H1 (cell line): Measurements from ENCODE around the gene POU2F1. TPM values are rescaled to one million over a fixed set of nuclear protein-coding genes. Genes with fewer than 3 reads are reported as not detected.
A peak's percentile ranks its signal among the peaks of the same experiment; 100 is the strongest.

Experiments
- ATF3 ChIP-seq: IDR thresholded peaks from 2 replicates; pipeline ENCODE4 v1.6.1; 2011; ENCODE audit warnings: low read depth, mild to moderate bottlenecking, low read length; ENCODE audit not compliant: insufficient read depth
- BACH1 ChIP-seq: IDR thresholded peaks from 2 replicates; pipeline ENCODE4 v1.6.1; 2012; ENCODE audit warnings: low read length, improper control_type of control experiment
- BCL11A ChIP-seq, 2 experiments: IDR thresholded peaks; one replicate each; pipeline ENCODE4 v1.6.1; 2011; ENCODE audit warnings: low read depth in 2 of 2, low read length in 2 of 2, mild to moderate bottlenecking in 2 of 2
- CBX5 ChIP-seq: fragments of 300-800, 300-1000 bp; sonication (generic); IDR thresholded peaks from 2 replicates; pipeline ENCODE4 v1.7.1; 2016; ENCODE audit warnings: antibody characterized with exemption, low read length, low read depth
- CBX8 ChIP-seq: fragments of 300-800, 300-1000 bp; sonication (generic); IDR thresholded peaks from 2 replicates; pipeline ENCODE4 v1.7.1; 2016; ENCODE audit warnings: low read depth, low read length, borderline replicate concordance
- CEBPB ChIP-seq: IDR thresholded peaks from 2 replicates; pipeline ENCODE4 v1.6.1; 2012; ENCODE audit warnings: low read depth, low read length
- FOSL1 ChIP-seq: IDR thresholded peaks from 2 replicates; pipeline ENCODE4 v1.6.1; 2011; ENCODE audit warnings: mild to moderate bottlenecking, low read depth, low read length, moderate library complexity; ENCODE audit not compliant: insufficient read depth
- GABPA ChIP-seq: IDR thresholded peaks from 2 replicates; pipeline ENCODE4 v1.6.1; 2011; ENCODE audit warnings: mild to moderate bottlenecking, low read length, moderate library complexity, borderline replicate concordance; ENCODE audit not compliant: insufficient read depth
- HDAC2 ChIP-seq, 2 experiments: fragments of 300-600 bp in 1 of 2; sonication (generic) in 1 of 2; IDR thresholded peaks; 2 replicates each; pipeline ENCODE4 v1.6.1; 2011 to 2012; ENCODE audit warnings: low read depth in 2 of 2, low read length in 2 of 2, mild to moderate bottlenecking in 2 of 2, moderate library complexity in 2 of 2, borderline replicate concordance in 1 of 2, inconsistent platforms in 1 of 2
- JUN ChIP-seq: IDR thresholded peaks from 2 replicates; pipeline ENCODE4 v1.6.1; 2011; ENCODE audit warnings: low read depth, mild to moderate bottlenecking, improper control_type of control experiment, low read length
- KDM1A ChIP-seq: fragments of 200-600, 300-600 bp; sonication (generic); IDR thresholded peaks from 2 replicates; pipeline ENCODE4 v1.7.1; 2016; ENCODE audit warnings: mild to moderate bottlenecking, low read length, borderline replicate concordance
- KDM4A ChIP-seq: IDR thresholded peaks from one replicate; pipeline ENCODE4 v1.7.1; 2012; ENCODE audit warnings: low read depth, mild to moderate bottlenecking, moderate library complexity, low read length, inconsistent platforms; ENCODE audit not compliant: severe bottlenecking
- POLR2A ChIP-seq, 2 experiments: IDR thresholded peaks; 1 replicate in 1 of 2; 2 replicates in 1 of 2; pipeline ENCODE4 v1.6.1; 2011; ENCODE audit warnings: low read depth in 2 of 2, low read length in 2 of 2, mild to moderate bottlenecking in 2 of 2; ENCODE audit errors: control extremely low read depth in 1 of 2
- POLR2AphosphoS5 ChIP-seq: IDR thresholded peaks from 2 replicates; pipeline ENCODE4 v1.6.1; 2011; ENCODE audit warnings: low read depth, low read length
- RFX5 ChIP-seq: IDR thresholded peaks from 2 replicates; pipeline ENCODE4 v1.6.1; 2011; ENCODE audit warnings: low read depth, low read length, improper control_type of control experiment, borderline replicate concordance
- RNF2 ChIP-seq: fragments of 200-900, 300-1000 bp; sonication (generic); IDR thresholded peaks from 2 replicates; pipeline ENCODE4 v1.7.1; 2016; ENCODE audit warnings: borderline replicate concordance, low read depth, mild to moderate bottlenecking, antibody characterized with exemption, low read length; ENCODE audit not compliant: poor library complexity, severe bottlenecking; ENCODE audit errors: missing control alignments
- RXRA ChIP-seq: IDR thresholded peaks from 2 replicates; pipeline ENCODE4 v1.6.1; 2011; ENCODE audit warnings: low read depth, mild to moderate bottlenecking, low read length, moderate library complexity; ENCODE audit not compliant: insufficient read depth
- SIX5 ChIP-seq: IDR thresholded peaks from 2 replicates; pipeline ENCODE4 v1.6.1; 2011; ENCODE audit warnings: mild to moderate bottlenecking, low read depth, low read length
- SUZ12 ChIP-seq: fragments of 200-600 bp; sonication (generic); IDR thresholded peaks from 2 replicates; pipeline ENCODE4 v1.6.1; 2012; ENCODE audit warnings: mild to moderate bottlenecking, inconsistent platforms, low read length, moderate library complexity, mixed read lengths
- TAF7 ChIP-seq: optimal IDR thresholded peaks from 2 replicates; pipeline ENCODE3; 2011; ENCODE audit warnings: low read depth, mild to moderate bottlenecking, inconsistent platforms, low read length, moderate library complexity, borderline replicate concordance
- TBP ChIP-seq: IDR thresholded peaks from 2 replicates; pipeline ENCODE4 v1.6.1; 2011; ENCODE audit warnings: low read depth, low read length, improper control_type of control experiment
- TEAD4 ChIP-seq: IDR thresholded peaks from 2 replicates; pipeline ENCODE4 v1.6.1; 2012; ENCODE audit warnings: low read depth, low read length, inconsistent platforms, mixed read lengths
- ZNF274 ChIP-seq: IDR thresholded peaks from 2 replicates; pipeline ENCODE4 v1.7.0; 2012; ENCODE audit warnings: low read length, borderline replicate concordance; ENCODE audit errors: extremely low read depth
- polyA plus RNA-seq, 7 experiments: library from polyadenylated mRNA; depleted of rRNA in 3 of 7; stranded (reverse) in 5 of 7; unstranded in 2 of 7; fragments of >200 nt in 5 of 7; fragments of 200-250 nt in 2 of 7; gene quantifications; 1 replicate in 5 of 7; 2 replicates in 1 of 7; 4 replicates in 1 of 7; pipeline versions ENCODE4 v1.2.1 to v1.2.3, GENCODE V29; 2011 to 2013; ENCODE audit warnings: missing spikeins in 2 of 7, mixed read lengths in 2 of 7
- total RNA-seq: library from RNA; stranded (reverse); fragmentation: NEBNext Ultra II Directional; extraction: Animal tissue kit (Norgen Biotek cat#: 25700); gene quantifications from 2 replicates; pipeline ENCODE4 v1.2.1, GENCODE V29; 2021

The POU2F1 gene
- total and polyA plus RNA-seq, 2 of the 8 experiments (the other 6 are each of a cell fraction or from before 2014, with no cell fraction given): 37.0 to 57.2 TPM

- TF ChIP-seq HDAC2 (IDR thresholded peaks at IDR 0.05; ENCODE audit: borderline replicate concordance in 1 of 2, low read depth in 2 of 2, low read length in 2 of 2): peak in 1 of 2 experiments; percentile 43; a peak in 1 of 4 replicates
- TF ChIP-seq TAF7: peak; percentile 84
- no peak for TF ChIP-seq CBX5
- TF ChIP-seq BCL11A (IDR thresholded peaks at IDR 0.05; ENCODE audit: low read depth in 2 of 2, low read length in 2 of 2): no peak
- TF ChIP-seq RXRA: no peak
- 0 out of 2 replicates have a peak, but pooled peaks have one; percentile 55 for TF ChIP-seq BACH1
- TF ChIP-seq POLR2A (IDR thresholded peaks at IDR 0.05; ENCODE audit: control extremely low read depth in 1 of 2, low read depth in 2 of 2, low read length in 2 of 2): peak in 1 of 2 experiments; percentile 78; a peak in 2 of 3 replicates
- TF ChIP-seq TBP: peak; percentile 80
- TF ChIP-seq CEBPB: no peak
- TF ChIP-seq KDM1A: no peak
- no peak for TF ChIP-seq JUN
- peak; percentile 83 for TF ChIP-seq POLR2AphosphoS5
- no peak for TF ChIP-seq SUZ12
- TF ChIP-seq ATF3: no peak
- TF ChIP-seq TEAD4: peak; percentile 7; the same call in 1 of the 2 replicates
- TF ChIP-seq KDM4A: no peak
- no peak for TF ChIP-seq CBX8
- no peak for TF ChIP-seq ZNF274
- no peak for TF ChIP-seq FOSL1
- TF ChIP-seq GABPA: no peak; the same call in 1 of the 2 replicates
- TF ChIP-seq RFX5: no peak
- no peak for TF ChIP-seq RNF2
- TF ChIP-seq SIX5: no peak
These were observed 795 bp upstream of the POU2F1 start (continued) for GRCh38 chr1:167219646-167220536.
